Stimulated activated naive CD8-positive, alpha-beta T cell treated with anti-CD3 and anti-CD28 coated beads, Interleukin-15, Interleukin-2, amounts not matched to agents 100 ng/mL and 50 ng/mL, for 24 hours (primary cell): ENCODE results near the gene NDFIP2.
A peak's percentile ranks its signal among the peaks of the same experiment; 100 is the strongest.

Experiments used
- H3K27ac Mint-ChIP-seq: one replicate; pipeline ENCODE4 v1.8.0; 2021; ENCODE audit warnings: mild to moderate bottlenecking, mixed read lengths
- H3K27me3 Mint-ChIP-seq: one replicate; pipeline ENCODE4 v1.8.0; 2021; ENCODE audit warnings: mixed read lengths
- H3K36me3 Mint-ChIP-seq: one replicate; pipeline ENCODE4 v1.8.0; 2021; ENCODE audit warnings: low read depth, mixed read lengths
- H3K4me1 Mint-ChIP-seq: one replicate; pipeline ENCODE4 v1.8.0; 2021; ENCODE audit warnings: low read depth, mixed read lengths
- H3K4me3 Mint-ChIP-seq: one replicate; pipeline ENCODE4 v1.8.0; 2021; ENCODE audit warnings: mild to moderate bottlenecking, mixed read lengths
- H3K9me3 Mint-ChIP-seq: one replicate; pipeline ENCODE4 v1.8.0; 2021; ENCODE audit warnings: mixed read lengths

The NDFIP2 gene

DNA sequence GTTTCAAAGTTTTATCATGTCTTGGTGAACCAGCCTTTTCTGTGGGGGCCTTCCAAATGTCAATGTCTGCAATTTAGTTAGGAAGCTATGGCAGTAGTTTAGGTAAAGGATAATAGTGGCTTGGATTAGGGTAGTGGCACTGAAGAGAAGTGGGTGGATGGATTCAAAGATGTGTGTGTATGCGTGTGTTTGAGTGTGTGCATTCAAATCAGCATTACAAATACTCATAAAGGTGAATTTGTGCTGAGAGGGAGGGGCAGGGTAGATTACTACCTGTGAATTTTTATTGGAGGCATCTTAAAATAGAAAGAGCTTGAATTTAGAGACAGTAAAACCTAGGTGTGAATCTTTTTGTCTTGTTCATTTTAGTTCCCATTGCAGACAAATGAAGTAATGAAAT lies 16.9 kb downstream of the NDFIP2 start:
- Mint-ChIP-seq H3K4me1 (peaks cover 74% of the 10 kb centered on the region), H3K27me3 (no peaks in the 10 kb centered on the region), H3K9me3 (peaks cover 8% of the 10 kb centered on the region), H3K27ac (peak overlapping the region; percentile 17), H3K4me3 (no peak overlapping the region), H3K36me3 (peaks cover 20% of the 10 kb centered on the region)

DNA sequence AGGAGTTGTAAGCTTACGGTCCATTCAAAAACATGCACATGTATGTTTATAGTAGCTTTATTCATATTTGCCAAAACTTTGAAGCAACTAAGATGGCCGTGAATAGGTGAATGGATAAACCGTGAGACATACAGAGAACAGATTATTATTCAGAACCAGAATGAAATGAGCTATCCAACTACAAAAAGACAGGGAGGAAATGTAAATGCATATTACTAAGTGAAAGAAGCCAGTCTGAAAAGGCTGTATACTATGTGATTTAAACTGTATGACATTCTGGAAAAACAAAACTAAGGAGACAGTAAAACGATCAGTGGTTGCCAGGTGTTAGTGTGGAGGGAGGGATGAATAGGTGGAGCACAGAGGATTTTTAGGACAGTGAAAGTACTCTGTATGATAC lies 19.9 kb downstream of the NDFIP2 start:
- Mint-ChIP-seq H3K27ac (peak overlapping the region; percentile 90), H3K36me3 (peaks cover 24% of the 10 kb centered on the region), H3K9me3 (peaks cover 8% of the 10 kb centered on the region), H3K27me3 (no peaks in the 10 kb centered on the region), H3K4me3 (peak overlapping the region; percentile 50), H3K4me1 (peaks cover 80% of the 10 kb centered on the region)

DNA sequence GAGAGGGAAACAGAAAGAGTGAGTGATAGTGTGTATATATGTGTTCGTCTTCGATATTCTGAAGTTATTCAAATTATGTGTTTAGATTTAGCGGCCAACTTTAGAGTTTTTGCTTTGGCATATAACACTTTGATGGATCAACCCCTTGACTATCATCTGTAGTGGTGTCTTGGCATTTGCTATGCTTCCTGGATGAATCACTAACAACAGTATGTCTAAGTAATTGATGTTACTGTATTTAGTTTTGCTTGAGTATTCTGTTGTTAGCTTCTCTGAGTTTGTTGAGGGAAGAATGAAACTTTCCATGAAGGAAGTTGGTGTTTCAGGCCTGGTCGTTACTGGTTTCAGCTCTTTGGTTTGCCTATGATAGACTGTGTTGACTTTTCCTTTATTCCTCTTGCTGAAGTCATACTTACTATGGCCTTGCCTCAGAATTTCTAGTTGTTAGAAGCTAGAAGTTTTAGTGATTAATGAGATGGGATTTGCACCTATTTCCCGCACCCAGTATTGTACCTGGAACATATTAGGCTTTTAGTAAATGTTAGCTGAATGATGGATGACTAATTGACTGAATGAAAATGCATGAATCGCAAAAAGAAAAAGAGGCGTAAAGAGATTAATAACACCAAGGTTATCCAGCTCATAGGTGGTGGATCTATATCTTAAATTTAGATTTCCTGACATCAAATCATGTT lies 20.7 kb downstream of the NDFIP2 start:
- H3K27ac Mint-ChIP-seq, result peak overlapping the region; percentile 90
- H3K4me1 Mint-ChIP-seq, result peaks cover 80% of the 10 kb centered on the region
- peaks cover 8% of the 10 kb centered on the region for H3K9me3 Mint-ChIP-seq
- H3K4me3 Mint-ChIP-seq, result peak overlapping the region; percentile 50
- peaks cover 24% of the 10 kb centered on the region for H3K36me3 Mint-ChIP-seq
- no peaks in the 10 kb centered on the region for H3K27me3 Mint-ChIP-seq

DNA sequence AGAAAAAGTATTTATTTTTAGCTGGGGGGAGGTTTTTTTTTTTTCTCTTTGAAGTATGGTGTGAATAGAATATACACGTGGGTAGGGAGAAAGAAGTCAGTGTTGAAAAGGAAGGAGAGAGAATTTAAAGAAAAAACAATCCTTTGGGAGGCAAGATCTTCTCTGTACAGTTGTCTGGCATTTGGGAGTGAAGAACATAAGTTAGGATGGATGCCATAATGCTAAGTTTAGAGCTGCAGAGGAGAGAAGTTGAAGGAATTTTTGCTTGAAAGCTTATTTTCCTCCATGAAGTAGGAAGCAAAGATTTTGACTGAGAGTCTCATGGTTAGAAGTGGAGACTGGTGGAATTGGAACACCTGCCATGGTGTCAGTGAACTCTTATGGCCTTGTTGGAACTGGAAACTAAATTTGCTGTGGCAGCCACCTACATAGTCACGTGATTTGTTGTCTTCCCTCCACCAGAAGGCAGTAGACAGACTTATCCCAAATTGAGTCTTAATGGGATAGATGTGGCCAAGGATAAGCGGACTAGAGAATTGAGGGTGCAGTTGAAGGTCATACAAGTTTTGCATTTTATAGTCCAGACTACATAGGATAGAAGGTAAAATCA lies 22.0 kb downstream of the NDFIP2 start:
- Mint-ChIP-seq H3K4me3 (peak overlapping the region; percentile 28), H3K36me3 (peaks cover 20% of the 10 kb centered on the region), H3K4me1 (peaks cover 80% of the 10 kb centered on the region), H3K27ac (peak overlapping the region; percentile 46), H3K9me3 (peaks cover 8% of the 10 kb centered on the region), H3K27me3 (no peaks in the 10 kb centered on the region)

DNA sequence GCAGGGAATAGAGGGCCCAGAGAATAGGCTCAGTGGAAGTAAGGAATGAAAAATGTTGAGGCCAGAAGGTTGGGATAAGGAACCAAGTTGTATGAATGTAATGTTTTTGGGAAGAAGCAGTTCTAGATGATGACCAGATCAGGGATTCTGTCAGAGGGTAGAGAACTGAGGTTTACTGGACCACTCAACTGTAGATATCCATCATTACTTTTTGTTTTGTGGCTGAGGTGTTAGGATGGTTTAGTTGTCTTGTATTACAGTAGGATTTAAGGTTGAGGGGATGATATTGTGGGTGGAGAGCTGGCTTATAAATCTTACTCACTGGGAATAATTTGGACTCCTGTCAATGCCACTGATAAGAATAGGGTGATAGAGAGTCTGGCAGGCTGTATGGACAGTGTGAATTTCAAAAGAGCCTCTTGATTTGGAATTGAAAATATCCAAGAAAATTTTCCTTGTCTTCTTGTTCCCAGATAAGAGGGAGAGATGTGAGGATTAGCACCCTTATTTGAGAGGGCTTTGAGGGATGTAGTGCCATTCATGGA lies 22.6 kb downstream of the NDFIP2 start:
- peak overlapping the region; percentile 46 for H3K27ac Mint-ChIP-seq
- H3K36me3 Mint-ChIP-seq, result peaks cover 25% of the 10 kb centered on the region
- peaks cover 8% of the 10 kb centered on the region for H3K9me3 Mint-ChIP-seq
- H3K4me1 Mint-ChIP-seq, result peaks cover 85% of the 10 kb centered on the region
- no peaks in the 10 kb centered on the region for H3K27me3 Mint-ChIP-seq
- H3K4me3 Mint-ChIP-seq, result peak overlapping the region; percentile 28

DNA sequence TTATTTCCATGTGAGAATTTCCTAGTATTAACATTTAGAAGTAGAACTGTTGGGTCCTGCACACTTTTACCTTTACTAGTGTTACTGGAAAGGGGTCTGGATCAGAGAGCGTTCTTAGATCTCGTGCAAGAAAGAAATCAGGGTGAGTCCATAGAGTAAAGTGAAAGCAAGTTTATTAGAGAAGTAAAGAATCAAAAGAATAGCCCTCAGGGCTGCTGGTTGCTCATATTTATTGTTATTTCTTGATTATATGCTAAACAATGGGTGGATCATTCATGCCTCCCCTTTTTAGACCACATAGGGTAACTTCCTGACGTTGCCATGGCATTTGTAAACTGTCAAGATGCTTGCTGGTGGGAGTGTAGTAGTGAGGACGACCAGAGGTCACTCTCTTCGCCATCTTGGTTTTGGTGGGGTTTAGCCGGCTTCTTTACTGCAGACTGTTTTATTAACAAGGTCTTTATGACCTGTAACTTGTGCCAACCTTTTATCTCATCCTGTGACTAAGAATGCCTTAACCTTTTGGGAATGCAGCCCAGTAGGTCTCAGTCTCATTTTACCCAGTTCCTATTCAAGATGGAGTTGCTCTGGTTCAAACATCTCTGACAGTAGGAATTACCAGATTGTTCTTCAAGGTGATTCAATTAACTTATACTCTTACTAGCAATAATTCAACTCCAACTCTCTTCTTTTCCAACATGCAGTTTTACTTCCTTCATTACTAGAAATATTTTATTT lies 27.4 kb downstream of the NDFIP2 start:
- no peaks in the 10 kb centered on the region for H3K9me3 Mint-ChIP-seq
- peak overlapping the region; percentile 59 for H3K27ac Mint-ChIP-seq
- no peak overlapping the region for H3K4me3 Mint-ChIP-seq
- H3K27me3 Mint-ChIP-seq, result no peaks in the 10 kb centered on the region
- H3K4me1 Mint-ChIP-seq, result peaks cover 69% of the 10 kb centered on the region
- H3K36me3 Mint-ChIP-seq, result peaks cover 36% of the 10 kb centered on the region

DNA sequence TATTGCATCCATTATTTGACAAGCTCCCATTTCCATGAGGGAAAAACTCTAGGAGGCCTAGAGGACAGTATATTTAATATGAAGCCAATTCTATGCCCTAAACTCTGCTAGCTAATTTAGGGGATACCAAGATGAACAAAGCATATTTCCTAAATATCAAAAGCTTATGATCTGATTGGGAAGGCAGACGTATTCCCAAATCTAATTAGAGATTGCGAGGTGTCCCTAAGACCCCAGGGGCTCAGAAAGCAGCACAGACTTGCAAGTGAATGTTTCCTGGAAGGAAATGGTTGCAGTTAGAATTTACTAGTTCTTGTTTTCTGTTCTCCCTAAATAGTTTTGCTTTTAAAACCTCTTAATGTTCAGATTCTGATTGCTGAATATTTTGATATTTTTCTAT lies 30.7 kb downstream of the NDFIP2 start:
- H3K4me1 Mint-ChIP-seq, result peaks cover 53% of the 10 kb centered on the region
- H3K9me3 Mint-ChIP-seq, result no peaks in the 10 kb centered on the region
- H3K4me3 Mint-ChIP-seq, result no peak overlapping the region
- H3K36me3 Mint-ChIP-seq, result peaks cover 35% of the 10 kb centered on the region
- no peaks in the 10 kb centered on the region for H3K27me3 Mint-ChIP-seq
- no peak overlapping the region for H3K27ac Mint-ChIP-seq

DNA sequence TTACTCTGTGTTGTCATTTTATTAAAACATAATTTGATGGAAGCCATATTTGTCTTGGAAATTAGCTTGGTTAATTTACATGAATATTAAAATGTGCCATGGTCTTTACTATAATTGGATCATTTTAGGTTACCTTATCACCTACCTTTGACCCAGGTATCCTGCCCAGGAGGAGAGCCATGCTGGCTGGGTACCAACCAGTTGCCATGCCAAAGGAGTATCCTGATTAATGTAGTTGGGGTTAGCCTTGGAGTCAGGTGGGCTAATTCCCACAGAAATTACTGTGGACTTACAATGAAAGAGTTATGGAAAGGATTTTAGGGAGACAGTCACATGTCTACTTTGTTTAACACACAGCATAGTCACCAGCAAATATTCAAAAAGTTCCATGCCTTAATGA lies 32.0 kb downstream of the NDFIP2 start:
- no peak overlapping the region for H3K27ac Mint-ChIP-seq
- peaks cover 35% of the 10 kb centered on the region for H3K36me3 Mint-ChIP-seq
- H3K9me3 Mint-ChIP-seq, result no peaks in the 10 kb centered on the region
- H3K4me1 Mint-ChIP-seq, result peaks cover 46% of the 10 kb centered on the region
- H3K27me3 Mint-ChIP-seq, result no peaks in the 10 kb centered on the region
- no peak overlapping the region for H3K4me3 Mint-ChIP-seq

DNA sequence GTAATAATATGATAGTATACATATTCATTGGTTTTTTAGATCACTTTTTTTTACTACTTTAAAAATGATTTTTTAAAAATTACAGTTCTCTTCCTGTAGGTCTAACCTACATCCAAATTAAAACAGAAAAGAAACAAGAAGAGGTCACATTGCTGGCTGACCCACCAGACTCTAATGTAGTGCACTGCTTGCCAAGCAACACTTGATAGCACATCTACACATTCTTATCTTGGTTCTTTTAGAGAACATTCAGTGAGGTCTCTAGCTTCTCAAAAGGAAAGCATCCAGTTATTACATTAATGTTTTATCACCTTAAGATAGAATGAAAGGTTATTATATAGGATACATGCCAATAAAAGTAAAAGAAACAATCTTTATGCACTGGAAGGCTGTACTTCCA lies 35.6 kb downstream of the NDFIP2 start:
- H3K4me3 Mint-ChIP-seq, result no peak overlapping the region
- H3K4me1 Mint-ChIP-seq, result peaks cover 31% of the 10 kb centered on the region
- no peaks in the 10 kb centered on the region for H3K9me3 Mint-ChIP-seq
- peaks cover 24% of the 10 kb centered on the region for H3K36me3 Mint-ChIP-seq
- no peaks in the 10 kb centered on the region for H3K27me3 Mint-ChIP-seq
- H3K27ac Mint-ChIP-seq, result no peak overlapping the region

DNA sequence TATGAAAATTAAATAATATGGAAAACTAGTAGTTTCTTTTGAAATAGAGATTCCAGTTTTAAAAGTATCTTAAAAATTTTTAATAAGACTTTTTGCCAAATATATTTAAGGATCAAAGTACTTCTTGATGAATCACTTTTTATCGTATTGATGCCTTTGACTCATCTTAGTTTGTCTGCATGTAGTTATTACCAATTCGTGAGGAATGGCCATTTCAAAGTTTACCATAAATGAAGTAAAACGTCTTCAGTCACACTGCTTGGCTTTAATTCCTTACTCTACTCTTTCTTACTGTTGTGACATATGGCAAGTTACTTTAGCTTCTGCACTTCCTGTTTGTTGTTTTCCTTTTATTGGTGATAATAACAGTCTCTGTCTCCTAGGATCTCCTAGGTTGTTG lies 38.3 kb downstream of the NDFIP2 start:
- Mint-ChIP-seq H3K36me3 (peaks cover 21% of the 10 kb centered on the region), H3K9me3 (no peaks in the 10 kb centered on the region), H3K4me1 (peaks cover 19% of the 10 kb centered on the region), H3K27me3 (no peaks in the 10 kb centered on the region), H3K4me3 (no peak overlapping the region), H3K27ac (no peak overlapping the region)

DNA sequence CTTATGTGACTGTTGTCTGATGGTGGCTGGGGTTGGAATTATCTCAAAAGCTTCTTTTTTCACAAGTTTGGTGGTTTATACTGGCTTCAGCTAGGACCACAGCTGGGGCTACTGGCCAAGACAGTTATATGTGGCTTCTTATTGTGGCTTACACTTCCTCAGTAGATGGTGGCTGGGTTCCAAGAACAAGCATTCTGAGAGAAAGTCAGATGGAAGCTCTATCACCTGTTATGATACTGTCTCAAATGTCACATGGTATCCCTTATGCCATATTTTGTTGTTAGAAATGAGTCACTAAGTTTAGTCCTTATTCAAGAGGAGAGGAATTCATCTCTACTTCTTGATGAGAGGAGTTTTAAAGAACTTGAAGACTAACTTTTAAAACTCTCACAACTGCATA lies 41.6 kb downstream of the NDFIP2 start:
- Mint-ChIP-seq H3K4me1 (peaks cover 18% of the 10 kb centered on the region), H3K4me3 (peak overlapping the region; percentile 47), H3K27ac (peak overlapping the region; percentile 91)

DNA sequence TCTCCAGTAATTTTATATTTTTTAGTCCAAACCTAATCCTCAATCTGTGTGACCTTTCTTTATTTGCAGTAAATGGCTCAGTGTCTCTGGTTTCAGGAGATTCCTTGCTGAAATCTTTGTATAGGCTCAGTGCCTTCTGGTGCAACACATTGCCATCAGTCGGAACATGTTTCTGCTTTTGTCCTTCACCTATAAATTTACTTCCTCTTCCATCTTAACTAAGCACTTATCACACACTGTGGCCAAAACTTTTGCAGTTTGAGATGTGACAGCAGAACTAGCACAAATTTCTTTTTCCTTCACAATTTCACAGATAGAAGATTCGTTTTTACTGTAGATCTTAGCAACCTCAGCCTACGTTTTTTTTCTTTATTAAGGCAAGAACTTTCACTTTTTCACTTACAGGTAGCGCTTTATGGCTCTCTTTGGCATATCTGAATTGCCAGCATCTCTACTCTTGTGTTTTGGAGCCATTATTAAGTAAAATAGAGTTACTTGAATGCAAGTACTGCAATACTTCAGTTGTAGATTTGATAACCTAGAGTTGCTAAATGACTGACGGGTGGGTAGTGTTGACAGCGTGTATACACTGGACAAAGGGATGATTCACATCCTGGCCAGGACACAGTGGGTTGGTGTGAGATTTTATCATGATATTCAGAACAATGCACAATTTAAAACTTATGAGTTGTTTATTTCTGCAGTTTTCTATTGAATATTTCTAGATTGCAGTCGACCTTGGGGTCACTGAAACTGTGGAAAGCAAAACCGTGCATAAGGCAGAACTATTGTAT lies 44.3 kb downstream of the NDFIP2 start:
- Mint-ChIP-seq H3K4me3 (no peak overlapping the region), H3K27ac (no peak overlapping the region), H3K4me1 (peaks cover 10% of the 10 kb centered on the region), H3K36me3 (peaks cover 23% of the 10 kb centered on the region), H3K9me3 (no peaks in the 10 kb centered on the region), H3K27me3 (no peaks in the 10 kb centered on the region)

More for the DNA sequence above, 41.6 kb downstream of the NDFIP2 start:
- Mint-ChIP-seq H3K36me3 (peaks cover 22% of the 10 kb centered on the region), H3K9me3 (no peaks in the 10 kb centered on the region), H3K27me3 (no peaks in the 10 kb centered on the region)

DNA sequence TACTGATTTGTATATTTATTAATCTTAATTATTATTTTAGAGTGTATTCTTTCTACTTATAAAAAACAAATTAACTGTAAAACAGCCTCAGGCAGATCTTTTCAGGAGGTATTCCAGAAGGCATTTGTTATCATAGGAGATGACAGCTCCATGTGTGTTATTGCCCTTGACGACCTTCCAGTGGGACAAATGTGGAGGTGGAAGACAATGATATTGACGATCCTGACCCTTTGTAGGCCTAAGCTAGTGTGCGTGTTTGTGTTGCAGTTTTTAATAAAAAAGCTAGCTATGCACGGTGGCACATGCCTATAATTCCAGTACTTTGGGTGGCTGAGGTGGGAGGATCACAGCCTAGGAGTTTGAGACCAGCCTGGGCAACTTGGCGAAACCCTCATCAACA lies 46.7 kb downstream of the NDFIP2 start:
- Mint-ChIP-seq H3K27ac (no peak overlapping the region), H3K36me3 (peaks cover 19% of the 10 kb centered on the region), H3K4me1 (peaks cover 21% of the 10 kb centered on the region), H3K9me3 (no peaks in the 10 kb centered on the region), H3K4me3 (no peak overlapping the region), H3K27me3 (no peaks in the 10 kb centered on the region)

DNA sequence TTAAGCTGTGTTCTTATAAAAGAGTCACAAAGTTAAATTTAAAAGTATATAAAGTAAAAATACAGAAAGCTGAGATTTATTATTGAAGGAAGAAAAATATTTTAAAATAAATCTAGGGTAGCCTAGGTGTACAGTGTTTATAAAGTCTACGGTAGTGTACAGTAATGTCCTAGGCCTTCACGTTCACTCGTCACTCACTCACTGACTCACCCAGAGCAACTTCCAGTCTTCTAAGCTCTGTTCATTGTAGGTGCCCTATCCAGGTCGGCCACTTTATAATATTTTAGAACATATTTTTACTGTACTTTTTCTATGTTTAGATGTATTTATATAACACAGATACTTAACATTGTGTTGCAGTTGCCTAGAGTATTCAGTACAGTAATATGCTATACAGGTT lies 47.4 kb downstream of the NDFIP2 start:
- Mint-ChIP-seq H3K27ac (no peak overlapping the region), H3K27me3 (no peaks in the 10 kb centered on the region), H3K9me3 (no peaks in the 10 kb centered on the region), H3K36me3 (peaks cover 16% of the 10 kb centered on the region), H3K4me3 (no peak overlapping the region), H3K4me1 (peaks cover 17% of the 10 kb centered on the region)
